ENCODE measurements around the gene CUL7.
"Not testable (repeated sequence)": the region's sequence is repeated elsewhere in the genome, so short reads cannot be mapped to it uniquely, and the experiment has no call there.

CUL7 gene

GRCh38 chr6:43001843-43002242, 51.8 kb downstream of the CUL7 start:
- no peak for DNase-seq
- Histone ChIP-seq H3K4me3 (no peak overlapping the region), H3K36me3 (peaks cover 11 to 20% (median 14%) of the 10 kb centered on the region in 3 donors), H3K27ac (no peak overlapping the region), H3K4me1 (no peaks in the 10 kb centered on the region), H3K9me3 (no peaks in the 10 kb centered on the region), H3K27me3 (no peaks in the 10 kb centered on the region)
- intact Hi-C loops (cut with DNase I; ENCODE audit: low total_unique reads): no loop called here
- TF ChIP-seq CTCF (IDR thresholded peaks at IDR 0.05): no peak

DNA sequence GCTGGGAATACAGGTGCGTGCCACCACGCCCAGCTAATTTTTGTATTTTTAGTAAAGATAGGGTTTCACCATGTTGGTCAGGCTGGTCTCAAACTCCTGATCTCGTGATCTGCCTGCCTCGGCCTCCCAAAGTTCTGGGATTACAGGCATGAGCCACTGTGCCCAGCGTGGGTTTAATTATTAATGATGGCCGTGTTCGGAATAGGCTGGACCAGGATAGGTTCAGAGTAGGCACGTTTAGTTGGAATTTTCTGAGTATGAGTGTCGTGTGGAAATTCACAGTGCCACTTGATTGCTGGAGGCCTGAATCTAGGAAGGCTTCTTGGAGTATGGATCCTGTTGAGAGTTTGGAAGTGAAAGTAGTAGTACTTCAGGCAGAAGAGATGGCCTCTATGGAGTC, 55.4 kb downstream of the CUL7 start:
- DNase-seq; H3K4me1 ChIP-seq; H3K4me3 ChIP-seq; H3K9me3 ChIP-seq; H3K27me3 ChIP-seq; H3K27ac ChIP-seq; intact Hi-C loops (cut with DNase I; ENCODE audit: low total_unique reads): not testable (repeated sequence)
- peaks cover 0 to 19% (median 3%) of the 10 kb centered on the region in 3 donors for H3K36me3 ChIP-seq

DNA sequence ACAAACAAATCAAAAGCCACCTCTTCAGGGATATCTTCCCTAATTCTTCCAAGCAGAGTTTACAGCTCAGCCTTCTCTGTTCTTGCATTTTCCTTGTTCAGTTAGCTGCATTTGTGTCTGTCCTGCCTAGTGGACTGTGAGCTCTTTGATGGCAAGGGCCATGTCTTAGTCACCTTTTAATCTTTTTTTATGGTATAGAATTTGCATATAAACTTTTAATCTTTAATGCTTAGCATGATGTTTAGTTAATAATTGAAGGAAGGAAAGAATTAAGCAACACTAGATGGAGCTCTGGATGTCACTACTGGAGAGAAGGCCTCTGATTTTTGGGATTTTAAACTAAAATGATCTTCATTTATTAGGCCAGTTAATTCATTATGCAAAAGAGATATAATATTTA, 57.1 kb downstream of the CUL7 start:
- DNase-seq: no peak
- Histone ChIP-seq H3K9me3 (no peaks in the 10 kb centered on the region), H3K4me3 (no peak overlapping the region), H3K27ac (no peak overlapping the region), H3K27me3 (no peaks in the 10 kb centered on the region), H3K4me1 (no peaks in the 10 kb centered on the region), H3K36me3 (peaks cover 0 to 17% (median 3%) of the 10 kb centered on the region in 3 donors)
- intact Hi-C loops (cut with DNase I; ENCODE audit: low total_unique reads): no loop called here
- no peak for TF ChIP-seq CTCF (IDR thresholded peaks at IDR 0.05)

DNA sequence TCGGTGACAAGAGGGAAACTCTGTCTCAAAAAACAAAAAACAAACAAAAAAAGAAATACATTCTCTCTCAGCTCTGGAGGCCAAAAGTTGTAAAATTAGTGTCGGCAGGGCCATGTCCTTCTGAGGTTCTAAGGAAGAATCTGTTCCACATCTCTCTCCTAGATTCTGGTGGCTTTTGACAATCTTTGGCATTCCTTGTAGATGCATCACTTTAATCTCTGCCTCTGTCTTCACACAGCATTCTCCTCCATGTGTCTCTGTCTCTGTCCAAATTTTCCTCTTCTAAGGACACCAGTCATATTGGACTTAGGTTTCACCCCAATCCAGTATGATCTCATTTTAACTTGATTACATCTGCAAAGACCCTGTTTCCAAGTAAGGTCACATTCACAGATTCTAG, 60.2 kb downstream of the CUL7 start:
- H3K4me3 ChIP-seq: no peak overlapping the region
- no peaks in the 10 kb centered on the region for H3K27me3 ChIP-seq
- no peaks in the 10 kb centered on the region for H3K9me3 ChIP-seq
- no peak overlapping the region for H3K27ac ChIP-seq
- DNase-seq: no peak
- H3K36me3 ChIP-seq: peaks cover 9 to 39% (median 22%) of the 10 kb centered on the region in 3 donors
- intact Hi-C loops (cut with DNase I; ENCODE audit: low total_unique reads): no loop called here
- peaks cover 0 to 8% (median 6%) of the 10 kb centered on the region in 4 donors for H3K4me1 ChIP-seq
- TF ChIP-seq CTCF (IDR thresholded peaks at IDR 0.05): no peak

GRCh38 chr6:42989923-42990322, 63.7 kb downstream of the CUL7 start:
- DNase-seq: no peak
- Histone ChIP-seq H3K4me1 (peaks cover 0 to 43% (median 37%) of the 10 kb centered on the region in 4 donors), H3K4me3 (no peak overlapping the region), H3K27me3 (no peaks in the 10 kb centered on the region), H3K27ac (no peak overlapping the region), H3K36me3 (peaks cover 9 to 39% (median 22%) of the 10 kb centered on the region in 3 donors), H3K9me3 (no peaks in the 10 kb centered on the region)
- no peak for TF ChIP-seq CTCF (IDR thresholded peaks at IDR 0.05)
- intact Hi-C loops (cut with DNase I; ENCODE audit: low total_unique reads): no loop called here

- Histone ChIP-seq H3K4me1 (peaks cover 0 to 49% (median 41%) of the 10 kb centered on the region in 4 donors), H3K27ac (no peak overlapping the region)
- intact Hi-C loops (cut with DNase I; ENCODE audit: low total_unique reads): no loop called here
These were observed 65.1 kb downstream of the CUL7 start for GRCh38 chr6:42988486-42989020.

More at GRCh38 chr6:42988486-42989020, 65.1 kb downstream of the CUL7 start:
- Histone ChIP-seq H3K36me3 (peaks cover 9 to 31% (median 22%) of the 10 kb centered on the region in 3 donors), H3K9me3 (no peaks in the 10 kb centered on the region), H3K27me3 (no peaks in the 10 kb centered on the region), H3K4me3 (no peak overlapping the region)
- no peak for TF ChIP-seq CTCF (IDR thresholded peaks at IDR 0.05)
- DNase-seq: no peak
